NCI-H69 (cell line): Measurements from ENCODE around the gene MTHFD1L.

ENCODE experiments used
- DNase-seq: peaks from one replicate; lab custom pipeline; 2025; lab: John Stamatoyannopoulos, UW

The MTHFD1L gene

GRCh38 chr6:151015101-151015700 is 149.7 kb downstream of the MTHFD1L start:
- no peak for DNase-seq

DNA sequence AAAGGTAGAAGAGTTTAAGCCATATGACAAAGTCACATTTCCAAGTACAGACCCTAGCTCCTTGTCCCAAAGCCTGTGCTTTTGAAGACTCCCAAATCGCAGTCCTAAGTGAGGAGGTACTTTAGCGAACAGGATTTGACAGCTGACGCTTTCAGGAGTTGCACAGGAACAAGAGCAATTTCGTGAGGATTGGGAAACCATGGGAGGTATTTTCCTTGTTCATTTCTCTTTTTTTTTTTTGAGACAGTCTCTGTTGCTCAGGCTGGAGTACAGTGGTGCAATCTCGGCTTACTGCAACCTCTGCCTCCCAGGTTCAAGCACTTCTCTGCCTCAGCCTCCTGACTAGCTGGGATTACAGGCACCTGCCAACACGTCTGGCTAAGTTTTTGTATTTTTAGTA is 150.6 kb downstream of the MTHFD1L start:
- DNase-seq = no peak

DNA sequence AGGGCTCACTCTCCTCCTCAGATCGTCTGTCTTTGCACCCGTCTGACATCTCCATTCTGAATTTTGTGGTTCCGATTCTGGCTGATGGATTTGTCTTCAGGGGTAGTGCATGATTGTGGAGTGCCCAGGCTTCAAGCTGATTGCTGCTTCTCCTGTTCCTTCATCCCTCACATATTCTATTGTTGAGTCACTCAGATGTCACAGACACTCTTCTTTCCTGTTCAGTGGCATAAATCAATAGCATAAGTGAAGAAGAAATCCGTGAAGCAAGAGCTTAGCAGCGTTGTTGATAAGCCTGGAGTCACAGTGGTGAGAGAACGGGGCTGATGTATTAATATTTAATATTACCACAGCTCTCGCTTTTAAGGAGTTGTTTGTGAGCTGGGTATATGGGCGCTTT is 152.5 kb downstream of the MTHFD1L start:
- DNase-seq = no peak

GRCh38 chr6:151018911-151019782 is 153.6 kb downstream of the MTHFD1L start:
- no peak for DNase-seq

- no peak for DNase-seq
These were observed 156.4 kb downstream of the MTHFD1L start for GRCh38 chr6:151021896-151022295.

DNA sequence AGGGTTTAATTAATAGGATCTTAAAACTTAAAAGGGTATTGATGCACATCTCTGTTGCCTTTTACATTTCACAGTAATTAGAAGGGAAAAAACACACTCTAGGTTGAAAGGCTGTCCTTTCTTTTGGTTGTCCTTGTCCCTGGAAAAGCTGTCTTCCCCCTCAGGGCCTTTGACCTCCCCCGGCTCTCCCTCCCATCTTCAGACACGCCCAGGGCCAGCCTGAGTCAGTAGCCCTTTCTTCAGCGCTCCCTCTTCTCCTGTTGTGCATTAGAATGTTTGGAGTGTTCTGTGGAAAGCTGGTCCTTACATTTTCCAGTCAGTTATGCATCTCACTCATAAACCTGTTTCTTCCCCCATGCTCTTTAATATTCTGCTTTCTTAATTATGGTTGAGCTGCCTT is 157.0 kb downstream of the MTHFD1L start:
- DNase-seq = no peak

DNA sequence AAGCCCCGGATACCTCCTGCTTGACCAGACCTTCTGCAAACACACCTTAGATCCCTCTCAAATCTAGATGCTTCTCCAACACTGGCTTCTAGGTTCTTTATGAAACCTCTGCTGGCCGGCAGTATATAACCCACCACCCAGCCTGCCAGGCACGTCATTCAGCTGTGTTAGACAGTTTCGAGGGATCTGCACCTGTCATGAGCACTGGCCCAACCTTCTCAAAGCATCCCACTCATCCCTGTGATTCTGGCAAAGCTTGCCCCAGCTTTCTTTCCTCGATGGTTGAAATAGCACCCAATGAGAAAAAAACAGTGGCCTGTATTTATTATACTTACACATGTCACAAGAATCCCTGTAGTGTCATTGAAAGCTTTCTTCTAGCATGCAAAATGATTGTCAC is 157.8 kb downstream of the MTHFD1L start:
- DNase-seq = no peak

GRCh38 chr6:151024597-151024996 is 159.1 kb downstream of the MTHFD1L start:
- DNase-seq = no peak

- peak; percentile 12 for DNase-seq
These were observed 159.6 kb downstream of the MTHFD1L start for GRCh38 chr6:151025076-151025475.

DNA sequence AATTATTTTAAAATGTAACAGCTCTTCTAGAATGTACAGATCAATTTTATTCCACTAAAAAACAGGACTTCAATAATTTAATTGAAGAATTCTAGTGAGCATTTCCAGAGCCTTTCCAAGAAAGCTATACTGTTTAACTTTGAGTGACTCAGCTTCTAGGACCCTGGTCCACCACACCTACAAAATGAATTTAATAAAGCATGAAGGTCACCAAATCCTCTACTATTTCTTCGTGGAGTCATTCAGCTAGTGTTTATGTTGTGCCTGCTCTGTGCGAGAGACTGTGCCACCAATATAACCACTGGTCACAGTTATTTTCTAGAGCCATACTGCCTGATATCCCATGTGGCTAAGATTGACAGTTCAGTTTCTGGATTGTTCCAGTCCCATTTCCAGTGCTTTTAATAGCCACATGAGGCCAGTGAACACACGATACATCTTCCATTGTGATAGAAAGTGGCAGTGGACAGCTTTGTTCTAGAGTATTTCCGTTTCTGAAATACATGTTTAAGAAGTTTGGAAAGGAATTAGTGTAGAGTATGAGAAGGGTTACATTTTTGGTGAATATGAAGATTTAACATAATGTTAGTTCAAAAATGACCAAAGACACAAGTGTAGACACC is 160.7 kb downstream of the MTHFD1L start:
- DNase-seq = no peak

GRCh38 chr6:151027295-151027747 is 161.8 kb downstream of the MTHFD1L start:
- DNase-seq = peak; percentile 48

GRCh38 chr6:151027936-151028838 is 162.7 kb downstream of the MTHFD1L start:
- DNase-seq = no peak

DNA sequence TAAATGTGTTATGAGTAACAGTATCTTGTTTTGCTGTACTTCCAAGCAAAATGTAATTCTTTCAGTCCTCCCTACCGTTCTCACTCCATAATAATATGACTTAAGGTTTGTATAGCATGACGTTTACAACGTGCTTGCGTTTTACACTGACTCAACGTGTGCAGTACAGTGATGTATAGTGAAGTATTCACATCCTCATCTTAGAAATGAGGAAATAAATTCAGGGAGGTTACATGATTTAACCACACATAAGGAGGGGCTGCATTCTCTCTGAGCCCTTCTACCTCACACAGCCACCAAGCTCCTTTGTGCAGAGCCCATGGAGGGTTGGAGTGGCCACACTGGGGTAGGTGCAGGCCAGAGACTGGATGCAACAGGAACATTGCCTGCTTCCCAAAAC is 164.5 kb downstream of the MTHFD1L start:
- no peak for DNase-seq

DNA sequence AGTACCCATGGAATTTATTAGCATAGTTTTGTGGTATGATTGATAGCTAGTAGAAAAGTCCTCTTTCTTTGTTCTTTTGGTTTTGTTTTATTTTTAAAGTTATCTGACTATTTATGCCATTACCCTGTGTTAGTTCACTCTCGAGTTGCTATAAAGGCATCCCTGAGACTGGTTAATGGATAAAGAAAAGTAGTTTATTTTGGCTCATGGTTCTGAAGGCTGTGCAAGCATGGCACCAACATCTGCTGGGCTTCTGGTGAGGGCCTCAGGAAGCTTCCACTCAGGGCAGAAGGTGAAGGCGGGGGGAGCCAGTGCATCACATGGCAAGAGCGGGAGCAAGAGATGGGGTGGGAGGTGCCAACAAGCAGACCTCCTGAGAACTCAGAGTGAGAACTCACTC is 166.5 kb downstream of the MTHFD1L start:
- no peak for DNase-seq

DNA sequence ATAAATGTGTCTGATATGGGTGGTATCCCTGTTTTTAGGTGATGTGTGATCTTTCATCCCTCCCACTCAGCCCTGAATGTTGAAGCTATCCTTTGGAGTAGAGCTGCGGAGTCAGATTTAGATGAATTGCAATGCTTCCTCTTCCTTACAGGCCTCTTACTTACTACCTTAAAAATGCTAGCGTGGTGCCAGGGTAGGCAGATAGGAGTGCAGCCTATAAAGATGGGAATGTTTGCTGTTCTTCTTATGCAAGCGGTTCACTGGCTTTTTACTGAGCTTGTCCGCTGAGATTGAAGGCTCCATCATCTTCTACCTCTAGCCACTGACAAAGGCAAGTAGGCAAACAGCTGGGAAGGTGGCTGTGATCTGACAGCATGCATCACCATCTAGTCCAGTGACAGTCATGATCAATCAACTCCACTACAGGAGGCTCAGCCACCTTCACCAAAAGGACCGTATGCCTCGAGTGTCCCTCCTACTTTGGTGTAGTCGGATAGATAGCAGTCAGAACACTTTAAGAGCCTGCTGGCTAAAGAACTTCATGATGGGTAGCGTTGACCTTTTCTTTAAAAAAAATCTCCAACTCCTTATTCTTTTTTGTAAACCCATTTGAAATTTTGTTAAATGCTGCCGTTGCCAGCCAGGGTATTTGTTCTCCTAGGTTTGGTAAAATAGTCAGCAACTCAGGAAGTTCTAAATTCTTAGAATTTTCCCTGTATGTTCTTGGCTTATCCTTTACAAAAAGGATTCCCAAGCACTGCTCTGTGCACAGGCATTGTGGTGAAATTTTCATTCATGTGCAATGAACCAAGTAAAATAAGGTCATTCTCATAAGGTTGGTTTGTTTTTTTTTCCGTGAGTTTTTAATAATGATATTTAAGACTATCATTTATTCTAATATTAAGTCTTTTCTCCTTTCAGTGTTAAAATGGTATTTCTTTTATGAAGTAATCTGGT is 169.6 kb downstream of the MTHFD1L start:
- DNase-seq = no peak

GRCh38 chr6:151036211-151036721 is 170.8 kb downstream of the MTHFD1L start:
- DNase-seq = peak; percentile 52

GRCh38 chr6:151036869-151037680 is 171.6 kb downstream of the MTHFD1L start:
- no peak for DNase-seq

- DNase-seq = no peak
These were observed 173.1 kb downstream of the MTHFD1L start for GRCh38 chr6:151038616-151039015.

DNA sequence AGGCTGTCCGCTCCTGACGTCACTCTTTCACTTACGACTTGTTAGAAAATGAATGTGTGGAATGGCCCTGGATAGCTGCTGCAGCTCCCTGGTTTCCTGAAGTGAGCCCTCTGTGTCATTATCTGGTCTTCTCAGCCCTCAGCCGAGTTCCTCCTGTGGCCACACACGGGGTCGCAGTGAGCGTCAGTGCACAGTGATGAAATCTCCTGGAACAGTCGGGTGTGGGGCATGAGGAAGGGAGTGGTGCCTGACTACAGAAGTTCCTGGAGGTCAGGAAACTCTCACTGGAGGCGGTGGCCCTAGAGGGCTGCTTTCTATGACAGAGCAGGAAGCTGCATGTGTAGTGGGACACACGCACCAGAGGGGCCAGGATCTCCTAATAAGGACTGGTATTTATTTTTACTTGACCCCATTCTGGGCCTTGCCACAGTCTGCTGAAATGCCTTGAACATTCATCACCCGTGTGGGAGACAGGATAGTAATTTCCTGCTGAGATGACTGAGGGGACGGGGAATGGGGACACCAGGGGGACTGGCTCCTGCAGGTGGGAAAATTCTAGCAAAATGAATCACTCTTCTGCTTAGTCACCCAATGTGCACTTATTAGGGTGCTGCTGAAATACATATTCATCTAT is 175.5 kb downstream of the MTHFD1L start:
- peak; percentile 91 for DNase-seq
